ENCODE measurements around the gene DPH5.

GRCh38 chr1:101013776-101014175, 11.8 kb downstream of the DPH5 start:
- TF ChIP-seq CTCF (conservative IDR thresholded peaks at IDR 0.05; ENCODE audit: low read length) (no peak), EZH2phosphoT487 (IDR thresholded peaks at IDR 0.05; ENCODE audit: borderline replicate concordance, low read depth, low read length) (no peak)

Data from OCI-LY7 (cell line).